Inferior parietal cortex (tissue), 1 donor: ENCODE measurements around the gene WNT7B.
A peak's percentile ranks its signal among the peaks of the same experiment; 100 is the strongest.

Experiments used
- DNase-seq: peaks from one replicate; pipeline ENCODE4 v3.0.0-alpha.2; 2016; ENCODE audit errors: extremely low spot score

The WNT7B gene

DNA sequence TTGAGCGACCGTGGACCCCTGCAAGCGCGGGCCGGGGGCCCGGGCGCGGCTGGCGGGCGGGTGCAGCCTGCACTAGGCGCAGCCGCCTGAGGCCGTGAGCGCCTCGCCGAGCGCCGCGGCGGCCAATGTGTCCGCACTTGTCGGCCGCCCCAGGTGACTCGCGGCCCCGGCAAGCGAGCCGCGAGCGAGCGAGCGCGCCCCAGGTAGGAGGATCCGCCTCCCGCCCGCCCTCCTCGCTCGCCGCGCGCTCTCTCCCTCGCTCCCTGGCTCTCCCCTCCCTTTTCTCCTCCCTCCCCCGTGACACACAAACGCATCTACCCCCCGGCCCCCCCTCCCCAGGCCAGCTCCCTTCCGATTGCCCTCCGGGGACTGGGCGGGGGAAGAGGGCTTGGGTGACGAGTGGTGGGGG, at the start of gene WNT7B:
Gene WNT7B (minus strand): TSS at position 160 of the 409 bp plus-strand sequence. CDS start 408 bp downstream, outside the sequence.
- no peak for DNase-seq

DNA sequence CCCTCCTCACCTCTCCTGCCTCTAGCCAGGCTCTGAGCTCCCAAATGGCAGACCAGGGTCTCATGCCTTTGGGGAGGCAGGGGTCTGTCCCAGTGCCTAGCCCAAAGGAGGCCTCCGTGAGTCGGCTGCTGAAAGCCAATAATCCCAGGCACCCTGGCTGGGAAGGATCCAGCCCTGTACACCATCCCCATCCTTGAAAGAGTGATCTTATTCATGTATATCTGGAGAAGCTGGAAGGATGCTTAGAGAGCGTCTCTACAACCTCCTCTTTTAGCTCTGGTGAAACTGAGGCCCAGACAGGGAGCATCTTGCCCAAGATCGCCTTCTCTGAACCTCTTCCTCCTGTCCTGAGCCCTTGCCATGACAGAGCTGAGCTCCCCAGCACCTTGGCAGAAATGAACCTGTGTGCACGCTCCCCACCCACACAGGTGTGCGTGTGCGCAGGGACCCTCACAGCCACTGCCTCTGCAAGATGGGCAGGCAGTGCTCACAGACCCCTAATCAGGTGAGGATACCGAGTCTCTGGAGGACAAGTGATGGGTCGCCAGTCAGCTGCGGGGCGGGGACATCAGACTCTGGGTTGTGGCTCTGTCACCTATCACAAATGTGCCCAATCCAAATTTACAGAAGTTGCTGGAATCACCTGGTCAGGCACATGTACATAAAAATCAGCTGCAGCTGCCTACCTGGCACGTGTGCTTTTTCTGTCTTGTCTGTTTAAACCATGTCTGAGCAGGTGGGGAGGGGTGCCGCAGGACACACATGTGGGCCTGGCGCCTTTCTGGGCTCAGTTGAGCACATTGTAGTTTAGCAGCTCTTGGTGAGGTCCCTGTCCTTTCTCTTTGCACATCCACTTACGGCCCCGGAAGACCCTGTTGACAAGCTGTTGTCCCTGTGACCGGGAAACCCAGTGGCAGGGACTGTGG, 49.3 kb upstream of the WNT7B start:
- DNase-seq = no peak

DNA sequence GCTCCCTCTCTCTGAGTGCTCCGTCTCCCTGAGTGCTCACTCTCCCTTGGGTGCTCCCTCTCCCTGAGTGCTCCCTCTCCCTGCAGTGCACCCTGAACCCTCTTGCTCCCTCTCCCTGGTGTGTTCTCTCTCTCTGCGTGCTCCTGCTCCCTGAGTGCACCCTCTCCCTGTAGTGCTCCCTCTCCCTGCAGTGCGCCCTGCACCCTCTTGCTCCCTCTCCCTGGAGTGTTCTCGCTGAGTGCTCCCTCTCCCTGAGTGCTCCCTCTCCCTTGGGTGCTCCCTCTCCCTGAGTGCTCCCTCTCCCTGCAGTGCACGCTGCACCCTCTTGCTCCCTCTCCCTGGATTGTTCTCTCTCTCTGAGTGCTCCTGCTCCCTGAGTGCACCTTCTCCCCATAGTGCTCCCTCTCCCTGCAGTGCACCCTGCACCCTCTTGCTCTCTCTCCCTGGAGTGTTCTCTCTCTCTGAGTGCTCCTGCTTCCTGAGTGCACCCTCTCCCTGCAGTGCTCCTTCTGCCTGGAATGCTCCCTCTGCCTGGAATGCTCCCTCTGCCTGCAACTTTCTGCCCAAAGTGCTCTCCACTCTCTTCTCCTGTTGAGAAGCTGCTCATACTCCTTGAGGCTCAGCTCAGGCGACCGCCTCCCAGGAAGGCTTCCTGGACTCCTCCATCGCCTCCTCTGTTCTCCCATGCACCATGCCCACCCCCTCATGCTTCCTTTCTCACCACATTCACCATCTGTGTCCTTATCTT, 48.4 kb upstream of the WNT7B start:
- no peak for DNase-seq

DNA sequence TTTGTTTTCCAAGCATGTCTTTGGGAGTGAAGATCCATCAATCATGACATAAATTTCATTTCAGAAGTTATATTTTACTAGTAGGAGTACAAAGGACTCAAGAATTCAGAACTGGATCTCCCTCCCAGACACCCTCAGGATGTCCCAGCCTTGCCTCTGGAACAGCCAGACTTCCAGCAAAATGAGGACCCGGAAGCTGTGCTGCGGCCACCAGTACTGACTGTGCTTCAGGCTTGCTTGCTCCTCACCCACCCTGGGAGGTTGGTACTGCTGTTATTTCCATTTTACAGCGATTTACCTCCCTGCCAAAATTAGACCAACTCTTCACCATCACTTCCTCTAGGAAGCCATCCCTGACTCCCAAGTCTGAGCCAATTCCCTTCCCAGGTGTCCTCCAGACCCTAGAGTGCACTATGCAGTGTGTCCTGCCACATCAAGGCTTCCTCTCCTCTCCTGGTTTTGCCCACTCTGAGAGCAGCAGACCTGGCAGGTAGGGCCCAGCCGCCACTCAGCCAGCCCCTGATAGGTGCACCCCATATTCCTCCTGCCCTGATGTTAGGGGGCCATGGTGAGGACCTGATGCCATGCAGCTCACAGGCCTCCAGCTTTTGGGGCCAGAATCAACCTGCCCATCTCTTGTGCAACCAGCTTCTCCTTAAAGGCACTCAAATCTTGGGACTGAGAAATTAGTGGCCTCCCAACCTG, 47.3 kb upstream of the WNT7B start:
- no peak for DNase-seq

DNA sequence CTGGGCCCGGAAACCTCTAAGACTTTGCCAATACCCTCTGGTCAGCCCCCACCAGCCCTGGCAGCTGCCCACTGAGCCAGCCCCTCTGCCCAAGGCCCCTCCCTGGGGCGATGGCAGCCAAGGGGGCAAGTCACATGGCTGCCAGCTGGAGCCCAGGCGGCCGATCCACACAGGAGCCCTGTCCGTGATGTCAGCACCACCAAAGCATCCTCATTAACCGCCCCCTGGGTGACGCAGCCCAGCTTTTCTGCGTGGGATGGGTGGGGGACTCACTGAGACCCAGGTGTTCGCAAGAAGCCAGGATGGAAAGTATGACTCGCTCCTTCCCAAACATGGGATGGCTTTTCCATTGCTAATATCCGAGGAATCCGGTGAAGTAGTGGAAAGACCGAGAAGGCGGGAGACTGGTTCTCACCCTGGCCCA, 46.6 kb upstream of the WNT7B start:
- DNase-seq = no peak

DNA sequence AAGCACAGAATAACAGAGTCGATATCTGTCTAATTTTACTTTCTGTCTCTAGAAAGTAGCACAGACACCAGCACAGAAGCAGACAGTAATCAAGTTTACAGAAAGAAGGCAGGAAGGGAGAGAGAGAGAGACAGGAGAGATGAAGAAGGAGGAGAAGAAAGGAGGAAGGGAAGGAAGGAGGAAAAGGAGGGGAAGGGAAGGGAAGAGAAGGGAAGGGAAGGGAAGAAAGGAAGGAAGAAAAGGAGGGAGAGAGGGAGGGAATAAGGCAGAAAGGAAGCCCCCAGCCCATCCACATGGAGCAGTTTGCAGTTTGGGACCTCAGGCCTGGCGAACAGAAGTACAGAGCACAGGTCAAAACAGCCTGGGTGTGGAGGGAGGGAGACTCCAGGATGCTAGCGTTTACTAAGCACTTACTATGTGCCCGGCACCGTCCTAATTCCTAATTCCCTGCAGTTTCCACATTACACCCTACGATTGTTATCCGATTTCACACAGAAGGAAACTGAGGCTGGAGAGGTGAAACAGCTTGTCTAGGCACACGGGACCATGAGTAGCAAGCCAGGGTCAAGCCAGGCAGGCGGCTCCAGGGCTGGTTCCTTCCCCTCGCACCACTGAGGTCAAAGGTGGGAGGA, 46.0 kb upstream of the WNT7B start:
- DNase-seq = no peak

DNA sequence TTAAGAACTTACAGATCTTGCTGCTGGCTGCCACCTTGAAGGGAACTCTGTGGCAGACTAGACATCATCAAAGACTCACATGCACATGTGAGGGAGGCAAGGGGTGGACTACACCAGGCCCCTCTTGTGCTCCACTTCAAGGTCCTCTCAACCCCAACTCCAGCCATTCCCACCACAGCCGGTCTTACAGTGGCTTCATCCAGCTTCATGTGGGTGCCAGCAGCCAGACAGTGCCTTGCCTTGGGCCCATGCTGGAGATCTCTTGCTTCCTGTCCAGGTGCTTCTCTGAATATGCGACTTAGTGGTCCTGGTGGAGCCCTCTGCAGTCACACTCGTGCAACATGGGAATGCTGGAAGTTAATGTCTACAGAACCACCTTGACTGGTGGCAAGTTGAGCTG, 44.6 kb upstream of the WNT7B start:
- DNase-seq = no peak

DNA sequence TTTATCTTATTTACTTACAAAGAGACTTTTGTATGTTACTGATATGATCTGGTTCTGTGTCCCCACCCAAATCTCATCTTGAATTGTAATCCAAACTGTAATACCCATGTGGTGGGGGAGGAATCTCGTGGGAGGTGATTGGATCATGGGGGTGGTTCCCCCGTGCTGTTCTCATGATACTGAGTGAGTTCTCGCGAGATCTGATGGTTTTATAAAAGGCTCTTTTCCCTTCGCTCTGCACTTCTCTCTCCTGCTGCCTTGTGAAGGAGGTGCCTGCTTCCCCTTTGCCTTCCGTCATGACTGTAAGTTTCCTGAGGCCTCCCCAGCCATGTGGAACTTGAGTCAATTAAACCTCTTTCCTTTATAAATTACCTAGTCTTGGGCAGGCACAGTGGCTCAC, 42.4 kb upstream of the WNT7B start:
- DNase-seq = no peak

DNA sequence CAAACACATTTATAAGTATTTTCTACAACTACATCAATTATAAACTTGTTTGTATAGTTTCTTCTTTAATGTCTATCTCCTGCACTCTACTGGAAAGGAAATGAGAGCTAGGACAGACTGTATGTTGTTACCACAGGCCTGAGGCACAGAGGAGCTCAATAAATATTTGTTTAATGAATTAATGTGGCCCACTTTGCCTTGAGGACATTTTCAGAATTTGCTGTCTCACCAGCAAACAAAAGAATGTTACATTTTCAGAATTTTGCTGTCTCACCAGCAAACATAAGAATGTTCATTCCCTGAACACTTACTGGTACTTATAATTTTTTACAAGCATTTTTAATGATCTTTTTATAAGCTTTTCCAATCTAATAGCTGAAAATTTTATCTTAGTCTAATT, 41.9 kb upstream of the WNT7B start:
- DNase-seq = no peak

DNA sequence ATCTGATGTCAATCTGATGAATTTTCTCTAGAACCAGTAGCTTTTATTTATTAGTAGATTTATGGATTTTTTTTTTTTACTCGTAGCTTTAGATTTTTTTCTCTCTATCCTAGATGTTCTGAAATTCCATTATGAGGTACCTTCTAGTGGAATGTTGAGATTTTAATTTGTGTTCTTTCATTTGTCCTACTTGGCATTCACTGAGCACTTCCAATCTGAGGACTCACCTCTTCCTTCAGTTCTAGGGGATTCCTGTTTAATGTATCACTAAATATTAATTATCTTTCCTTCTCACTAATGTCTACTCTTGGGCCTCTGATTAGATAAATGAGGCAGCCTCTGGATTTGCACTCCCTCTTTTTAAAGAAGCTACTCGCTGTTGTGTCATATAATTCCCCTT, 40.2 kb upstream of the WNT7B start:
- no peak for DNase-seq

DNA sequence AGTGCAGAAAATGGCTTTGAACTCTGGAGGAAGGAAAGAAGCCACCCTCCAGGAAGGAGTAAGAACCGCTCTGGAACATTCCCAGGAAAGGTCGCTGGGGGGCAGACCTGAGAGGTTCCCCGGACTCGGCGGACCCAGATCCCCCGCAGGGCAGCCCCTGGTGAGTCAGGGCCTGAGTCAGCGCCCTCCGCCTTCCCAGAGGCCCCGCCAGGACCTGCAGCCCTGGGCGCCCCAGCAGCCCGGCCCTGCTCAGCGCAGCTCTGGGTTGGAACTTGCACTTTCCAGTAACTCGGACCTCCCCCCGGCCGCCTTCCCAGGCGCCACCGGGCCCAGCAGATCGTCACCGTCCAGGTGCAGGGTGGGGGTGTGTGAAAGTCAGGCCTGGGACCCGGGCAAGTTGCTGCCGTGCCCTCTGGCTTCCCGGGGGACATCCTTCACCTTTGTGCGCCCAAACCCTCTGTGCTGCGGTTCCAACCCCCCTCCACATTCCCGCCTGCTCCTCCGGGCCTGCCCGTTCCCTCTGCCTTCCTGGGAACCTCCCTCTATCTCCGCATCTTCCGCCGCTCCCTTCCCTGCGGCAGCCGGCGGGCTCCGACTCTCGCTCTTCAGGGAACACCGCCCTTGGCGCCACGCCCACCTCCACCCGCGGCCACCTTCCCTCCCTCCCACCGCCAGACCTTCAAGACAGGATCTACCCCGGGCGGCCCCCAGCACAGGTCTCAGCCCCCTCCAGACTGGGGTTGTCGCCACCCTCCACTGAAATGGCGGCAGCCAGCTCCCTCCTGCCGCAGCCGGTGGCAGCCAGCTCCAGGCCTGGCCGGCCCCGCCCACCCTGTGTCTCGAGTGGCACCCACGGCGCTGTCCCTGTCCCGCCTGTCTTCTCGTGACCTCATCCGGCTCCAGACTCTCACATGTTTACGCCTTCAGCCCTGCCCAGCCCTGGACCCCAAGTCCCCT, 36.8 kb upstream of the WNT7B start:
- DNase-seq = peak; percentile 79

DNA sequence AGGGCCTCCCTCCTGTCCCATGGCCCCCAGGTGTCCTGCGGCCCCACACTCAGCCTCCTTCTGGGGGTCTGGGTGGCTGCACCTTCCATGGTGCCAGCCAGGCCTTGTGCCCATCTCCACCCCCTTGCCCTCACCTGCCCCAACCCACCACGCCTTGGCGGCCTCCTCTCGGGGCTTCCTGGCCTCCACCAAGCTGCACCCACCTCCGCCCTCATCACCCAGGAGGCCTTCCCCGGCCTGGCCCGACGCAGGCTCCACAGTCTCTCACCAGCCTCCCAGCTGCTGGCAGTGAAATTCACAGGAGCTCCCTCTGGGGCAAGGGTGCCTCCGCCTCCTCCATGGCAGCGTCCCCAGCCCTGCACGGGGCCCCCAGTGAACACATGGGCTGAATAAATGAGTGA, 35.9 kb upstream of the WNT7B start:
- no peak for DNase-seq

DNA sequence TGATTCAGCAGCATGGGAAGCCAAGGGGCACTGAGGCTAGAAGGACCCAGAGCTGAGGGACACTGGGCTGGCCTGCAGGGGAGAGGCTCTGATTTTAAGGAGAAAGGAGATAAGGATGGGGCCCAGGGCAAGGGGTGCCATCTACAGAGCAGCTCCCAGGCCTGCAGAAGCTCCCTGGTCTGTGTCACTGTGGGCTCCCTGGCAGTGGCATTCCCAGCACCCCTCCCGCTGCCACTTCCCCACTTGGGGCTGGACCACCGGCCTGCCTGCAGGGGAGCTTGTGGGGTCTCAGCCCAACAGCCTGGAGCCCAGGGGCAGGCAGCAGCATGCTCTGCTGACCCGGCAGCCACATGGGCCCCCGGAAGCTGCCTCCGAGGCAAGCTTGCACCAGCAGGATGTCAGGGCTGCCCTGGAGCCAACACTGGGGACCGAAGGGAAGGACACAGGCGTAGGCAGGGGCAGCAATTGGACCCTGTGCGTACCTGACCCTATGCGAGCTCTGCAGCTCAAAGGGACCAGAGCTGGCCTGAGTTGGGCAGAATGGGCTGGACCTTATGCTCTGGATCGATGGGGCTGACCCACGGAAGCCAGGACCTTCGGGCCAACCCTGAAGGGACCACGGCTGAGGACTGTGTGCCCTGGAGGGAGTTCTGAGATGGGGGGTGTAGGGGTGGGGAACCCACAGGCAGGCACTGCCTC, 35.4 kb upstream of the WNT7B start:
- no peak for DNase-seq

DNA sequence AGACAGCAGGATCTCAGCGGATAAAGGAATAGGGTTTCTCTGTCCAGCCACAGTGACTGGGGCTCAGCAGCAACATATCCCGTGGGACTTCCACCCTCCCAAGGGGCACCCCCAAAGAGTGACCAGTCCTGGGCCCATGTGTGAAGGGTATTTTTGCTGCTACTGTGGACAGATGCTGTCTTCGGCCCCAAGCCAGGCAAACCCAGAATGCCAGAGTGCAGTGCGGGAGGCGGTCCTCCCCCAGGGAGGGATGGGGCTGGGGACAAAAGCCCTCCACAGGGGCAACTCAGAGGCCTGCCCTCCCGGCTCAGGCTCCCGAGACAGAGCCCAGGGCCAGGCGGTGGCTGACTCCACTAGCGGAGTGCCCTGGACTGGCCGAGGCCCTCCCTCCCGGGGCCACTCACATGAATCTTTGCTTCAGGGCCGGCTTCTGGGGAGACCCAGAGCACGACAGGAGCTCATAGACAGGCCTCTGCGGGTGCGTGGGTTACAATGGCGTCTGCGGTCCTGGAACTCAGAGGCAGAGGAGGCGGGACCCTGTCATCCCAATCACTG, 34.7 kb upstream of the WNT7B start:
- no peak for DNase-seq

DNA sequence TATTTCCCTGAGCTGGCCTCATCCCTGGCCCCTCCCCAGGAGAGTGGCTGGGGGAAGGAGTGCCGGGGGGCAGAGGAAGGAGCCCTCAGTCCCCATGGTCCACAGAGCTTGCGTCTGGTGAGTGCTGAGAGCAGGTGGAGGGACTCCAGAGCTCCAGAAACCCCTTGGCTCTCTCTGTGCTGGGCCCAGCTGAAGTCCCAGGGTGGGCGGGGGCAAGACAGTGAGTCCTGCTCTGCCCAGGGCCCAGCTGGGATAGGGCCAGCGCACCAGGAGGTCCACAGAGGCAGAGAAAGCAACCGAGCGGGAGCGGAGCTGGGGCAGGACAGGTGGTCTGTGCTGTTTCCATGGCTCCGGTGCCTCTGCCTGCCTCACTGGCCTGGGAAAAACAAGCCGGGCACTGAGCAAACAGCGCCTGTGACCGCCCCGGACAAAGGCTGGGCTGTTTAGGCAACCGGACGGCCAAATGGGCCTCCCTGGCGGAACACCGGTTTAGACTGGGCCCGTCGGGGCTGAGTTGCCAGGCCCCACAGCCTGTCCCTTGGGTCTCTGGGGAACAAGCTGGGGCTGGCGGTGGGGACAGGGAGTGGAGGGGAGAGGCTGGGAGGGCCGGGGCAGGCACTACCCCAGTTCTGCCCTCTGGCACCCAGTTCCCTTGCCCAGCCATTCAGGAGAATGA, 34.1 kb upstream of the WNT7B start:
- peak; percentile 34 for DNase-seq

DNA sequence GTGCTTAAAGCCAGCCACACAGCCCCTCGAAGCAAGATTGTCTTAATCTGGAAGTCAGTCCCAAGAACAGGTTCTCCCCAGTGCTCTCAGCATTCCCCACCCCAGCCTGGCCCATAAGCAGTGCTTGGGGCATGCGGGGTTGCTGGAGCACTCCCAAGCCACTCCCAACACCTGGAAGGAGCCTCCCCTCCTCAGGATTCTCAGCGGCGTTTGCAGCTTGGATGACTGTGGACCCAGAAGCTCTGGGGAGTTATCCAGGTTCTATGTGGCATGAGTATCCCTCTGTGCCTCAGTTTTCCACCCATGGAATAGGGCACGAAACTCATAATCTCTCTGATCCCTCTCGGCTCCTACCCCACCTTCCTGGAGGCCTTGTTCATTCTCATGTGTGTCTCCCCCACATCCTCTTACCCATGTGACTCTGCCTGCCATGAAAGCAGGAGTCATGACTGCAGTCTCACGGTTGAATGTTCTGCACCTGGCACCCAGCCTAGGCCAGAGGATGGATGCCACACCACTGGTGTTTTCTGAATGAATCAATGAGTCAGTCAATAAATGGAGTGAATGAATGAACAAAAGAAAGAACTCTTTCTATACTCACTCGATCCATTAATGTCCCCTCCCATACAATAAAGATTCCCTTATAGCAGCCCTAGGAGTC, 33.4 kb upstream of the WNT7B start:
- no peak for DNase-seq

DNA sequence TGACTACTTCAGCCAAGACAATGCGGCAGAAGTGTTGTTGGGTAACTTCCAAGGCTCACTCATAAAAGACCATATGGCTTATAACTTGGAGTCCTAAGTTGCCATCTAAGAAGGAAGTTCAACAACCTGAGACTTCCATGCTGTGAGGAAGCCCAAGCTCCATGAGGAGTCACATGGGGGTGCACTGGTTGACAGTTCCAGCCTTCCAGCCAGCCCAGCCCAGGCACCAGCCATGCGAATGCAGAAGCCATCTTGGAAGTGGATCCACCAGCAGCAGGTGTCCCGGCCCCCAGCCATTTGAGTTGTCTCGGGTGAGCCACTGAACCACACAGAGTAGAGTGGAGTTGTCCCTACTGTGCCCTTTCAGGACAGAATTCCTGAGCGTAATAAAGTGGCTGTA, 32.8 kb upstream of the WNT7B start:
- DNase-seq = no peak

DNA sequence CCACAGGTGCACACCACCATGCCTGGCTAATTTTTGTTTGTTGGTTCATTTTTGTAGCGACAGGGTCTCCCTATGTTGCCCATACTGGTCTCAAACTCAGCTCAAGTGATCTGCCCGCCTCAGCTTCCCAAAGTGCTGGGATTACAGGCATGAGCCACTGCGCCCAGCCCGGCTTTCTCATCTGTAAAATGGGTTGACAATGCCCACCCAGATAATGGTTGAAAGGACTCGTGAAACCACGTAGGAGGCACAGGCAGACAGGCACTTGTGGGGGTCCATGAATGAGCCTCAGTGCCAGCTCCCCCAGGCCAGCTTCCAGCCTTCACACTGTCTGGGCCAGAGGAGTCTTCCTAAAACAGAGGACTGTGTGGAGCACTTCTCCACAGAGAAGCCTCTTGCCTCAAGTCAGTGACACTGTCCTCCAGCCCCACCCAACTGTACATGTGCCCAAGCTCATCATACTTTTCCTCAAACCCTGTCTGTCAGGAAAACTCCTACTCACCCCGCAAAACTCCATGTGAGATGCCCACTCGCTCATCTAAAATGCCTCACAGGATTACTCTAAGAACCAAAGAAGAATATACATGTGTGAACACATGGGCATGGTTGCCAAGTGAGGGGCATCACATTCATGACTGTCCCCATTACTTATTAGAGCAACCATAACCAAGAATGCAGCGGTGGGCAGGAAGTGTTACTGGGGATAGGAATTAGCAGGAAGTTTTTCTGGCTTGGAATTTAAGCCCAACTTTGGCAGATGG, 32.1 kb upstream of the WNT7B start:
- DNase-seq = no peak
